ENCODE results near the gene MAPK12. TPM values are rescaled to one million over a fixed set of nuclear protein-coding genes. Genes with fewer than 3 reads are reported as not detected.

Gene MAPK12
- total and polyA plus RNA-seq, 2 of the 4 experiments (the other 2 are of a cell fraction), result 41.0 to 56.3 TPM

DNA sequence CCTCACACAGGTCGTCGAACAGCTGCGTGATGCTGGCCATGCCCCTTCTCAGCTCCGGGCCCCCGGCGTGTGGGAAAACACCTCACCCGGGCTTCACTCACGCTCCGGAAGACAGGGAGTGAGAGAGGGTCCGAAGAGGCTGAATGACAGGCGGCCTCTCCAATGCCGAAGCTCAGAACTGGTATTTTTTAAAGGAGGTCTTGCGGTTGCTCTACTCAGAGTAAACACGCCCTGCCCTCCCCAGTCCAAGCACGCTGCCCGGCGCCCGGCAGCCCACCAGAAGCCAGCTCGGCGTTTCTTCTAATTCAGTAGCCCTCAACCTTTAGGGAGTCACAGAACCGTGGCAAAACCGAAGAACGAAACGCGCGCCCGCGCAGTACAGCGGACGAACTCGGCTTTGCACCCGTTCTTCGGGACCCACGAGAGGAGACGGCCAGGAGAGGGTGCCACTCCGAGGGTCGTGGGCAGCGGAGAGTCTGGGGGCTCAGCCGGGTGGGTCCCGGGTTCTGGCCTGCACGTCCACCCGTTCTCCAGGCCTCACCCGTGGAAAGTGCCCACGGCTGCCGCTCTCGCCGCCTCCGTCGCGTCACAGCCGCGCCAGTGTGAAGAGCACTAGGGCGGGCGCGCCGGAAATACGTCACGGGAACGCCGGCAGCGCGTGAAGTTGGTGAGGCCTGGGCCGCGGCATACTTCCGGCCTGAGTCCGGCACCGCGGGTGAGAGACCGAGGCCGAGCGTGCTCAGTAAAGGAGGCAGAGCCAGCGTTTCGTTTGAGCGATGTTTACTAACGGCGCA, 16.9 kb downstream of the MAPK12 start, which contains the start of gene TUBGCP6 (continued):
- TF ChIP-seq RFX5 (IDR thresholded peaks at IDR 0.05; ENCODE audit: low read depth, low read length) (no peak), BHLHE40 (IDR thresholded peaks at IDR 0.05; ENCODE audit: low read depth, low read length) (peak; percentile 58), MAFK (IDR thresholded peaks at IDR 0.05; ENCODE audit: low read depth, low read length) (no peak)

GRCh38 chr22:50243685-50244419, 17.6 kb downstream of the MAPK12 start:
- intact Hi-C loops (cut with micrococcal nuclease), result loop anchor here (2.0 kb wide), 1 partner anchor 255 kb away; no protein-coding TSS in a partner anchor
- Histone ChIP-seq H3K4me1 (ENCODE audit: control insufficient read depth, insufficient read depth, low read length) (peaks cover 5% of the 10 kb centered on the region), H3K9me1 (ENCODE audit: insufficient read depth, low read length) (0 out of 2 replicates have a peak, but pooled peaks cover 3% of the 10 kb centered on the region)
- TF ChIP-seq MAZ (IDR thresholded peaks at IDR 0.05; ENCODE audit: borderline replicate concordance, low read depth, low read length) (no peak), RCOR1 (IDR thresholded peaks at IDR 0.05; ENCODE audit: insufficient replicate concordance, low read length) (no peak), CEBPB (IDR thresholded peaks at IDR 0.05; ENCODE audit: low read depth, low read length) (no peak), RFX5 (IDR thresholded peaks at IDR 0.05; ENCODE audit: low read depth, low read length) (no peak), POLR2A (IDR thresholded peaks at IDR 0.05; ENCODE audit: low read depth, low read length) (no peak), RAD21 (IDR thresholded peaks at IDR 0.05; ENCODE audit: low read length) (no peak), BHLHE40 (IDR thresholded peaks at IDR 0.05; ENCODE audit: low read depth, low read length) (no peak), CHD1 (IDR thresholded peaks at IDR 0.05; ENCODE audit: low read depth, low read length) (no peak), FOS (IDR thresholded peaks at IDR 0.05; ENCODE audit: low read depth, low read length) (no peak), MXI1 (IDR thresholded peaks at IDR 0.05; ENCODE audit: borderline replicate concordance, low read depth, low read length) (no peak), MAFK (IDR thresholded peaks at IDR 0.05; ENCODE audit: low read depth, low read length) (no peak), NFE2L2 (IDR thresholded peaks at IDR 0.05; ENCODE audit: low read depth, low read length) (no peak), SMC3 (IDR thresholded peaks at IDR 0.05; ENCODE audit: low read depth, low read length) (no peak)
- TF ChIP-seq, protein P1, sequence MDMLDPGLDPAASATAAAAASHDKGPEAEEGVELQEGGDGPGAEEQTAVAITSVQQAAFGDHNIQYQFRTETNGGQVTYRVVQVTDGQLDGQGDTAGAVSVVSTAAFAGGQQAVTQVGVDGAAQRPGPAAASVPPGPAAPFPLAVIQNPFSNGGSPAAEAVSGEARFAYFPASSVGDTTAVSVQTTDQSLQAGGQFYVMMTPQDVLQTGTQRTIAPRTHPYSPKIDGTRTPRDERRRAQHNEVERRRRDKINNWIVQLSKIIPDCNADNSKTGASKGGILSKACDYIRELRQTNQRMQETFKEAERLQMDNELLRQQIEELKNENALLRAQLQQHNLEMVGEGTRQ (IDR thresholded peaks at IDR 0.05; ENCODE audit: low read depth, low read length), result no peak

More at GRCh38 chr22:50243685-50244419, 17.6 kb downstream of the MAPK12 start:
- Histone ChIP-seq H4K20me1 (ENCODE audit: insufficient read depth, low read length) (peaks cover 41% of the 10 kb centered on the region), H2AK9ac (replicated peaks; ENCODE audit: low read depth, low read length, poor library complexity) (peak overlapping the region; percentile 88), H4K91ac (ENCODE audit: insufficient read depth, low read depth, low read length) (no peak overlapping the region), H2BK15ac (ENCODE audit: low read depth, low read length) (no peak overlapping the region), H2AFZ (replicated peaks; ENCODE audit: low read length, poor library complexity) (peak overlapping the region; percentile 96), H3K36me3 (ENCODE audit: control insufficient read depth, insufficient read depth, low read length) (peaks cover 32% of the 10 kb centered on the region), H2BK5ac (ENCODE audit: low read depth, low read length, poor library complexity, severe bottlenecking) (no peak overlapping the region), H3K4me2 (ENCODE audit: low read depth, low read length) (peak overlapping the region; percentile 95), H3K4ac (ENCODE audit: low read depth, low read length) (peak overlapping the region; percentile 48), H3K14ac (replicated peaks; ENCODE audit: low read depth, low read length) (peak overlapping the region; percentile 61), H3K27ac (ENCODE audit: insufficient read depth, low read length) (peak overlapping the region; percentile 81), H3K56ac (ENCODE audit: extremely low read depth, insufficient read depth, low read length) (0 out of 2 replicates have a peak overlapping the region, but pooled peaks have one; percentile 20), H3K27me3 (ENCODE audit: control insufficient read depth, insufficient read depth, low read length) (no peaks in the 10 kb centered on the region), H3K4me3 (ENCODE audit: insufficient read depth, low read depth, low read length) (peak overlapping the region; percentile 96), H2BK20ac (ENCODE audit: low read depth, low read length) (no peak overlapping the region), H3K9me3 (ENCODE audit: control insufficient read depth, insufficient read depth, low read length) (no peaks in the 10 kb centered on the region), H3K18ac (ENCODE audit: low read depth, low read length) (no peak overlapping the region), H3K9ac (ENCODE audit: low read depth, low read length) (peak overlapping the region; percentile 90), H3K79me1 (ENCODE audit: low read depth in 1 of 2, low read length in 2 of 2) (peaks cover 15 to 62% of the 10 kb centered on the region in 2 experiments), H4K8ac (ENCODE audit: low read depth in 2 of 2, low read length in 2 of 2) (peak overlapping the region; percentile 16 to 99; a peak in 3 of 4 replicates), H2AK5ac (ENCODE audit: low read depth, low read length) (peak overlapping the region; percentile 64; the same call in 1 of the 2 replicates), H3K23ac (ENCODE audit: low read depth, low read length) (peak overlapping the region; percentile 11), H2BK120ac (ENCODE audit: low read depth, low read length) (no peak overlapping the region), H4K5ac (ENCODE audit: low read depth, low read length) (no peak overlapping the region)
- 28% methylated on average over 13 of the region's 27 CpGs; no CpG with 5 or more reads in 1 of the 2 experiments for WGBS, 2 experiments (ENCODE audit: extremely low coverage in 2 of 2, insufficient read length in 1 of 2)
- BruUV-seq (replicated peaks), result no TSS peak
- dilution Hi-C loops (cut with HindIII; ENCODE audit: low sequenced_read_pairs, unreplicated experiment) (no loop called here), in situ Hi-C loops (cut with MboI; ENCODE audit: low sequenced_read_pairs) (no loop called here)
- ATAC-seq (ENCODE audit: low read depth) (no peak), DNase-seq (peak; percentile 16)
- ChIA-PET CTCF (interaction anchor here (0.6 to 1.0 kb wide), 3 partner anchors 22 to 377 kb away, joined by 3 to 10 read pairs (median 3); no protein-coding TSS in a partner anchor), POLR2A (ENCODE audit: unreplicated experiment) (interaction anchor here (0.6 kb wide), 1 partner anchor 249 kb away, joined by 6 read pairs; no protein-coding TSS in a partner anchor)
